Vagina (tissue), 2 donors: ENCODE data around the gene ATP7B.

Source experiments
- CTCF ChIP-seq, 3 experiments: fragments of 450-650 bp in 2 of 3; fragments of 200-600 bp in 1 of 3; sonication (generic) in 1 of 3; IDR thresholded peaks; one replicate each; pipeline ENCODE4 v1.5.1; 2017 to 2019; ENCODE audit warnings: antibody characterized with exemption in 3 of 3, mild to moderate bottlenecking in 2 of 3, moderate library complexity in 2 of 3
- POLR2A ChIP-seq, 2 donors: fragments of 450-650 bp; IDR thresholded peaks; one replicate each; pipeline ENCODE4 v1.6.1; 2017; ENCODE audit warnings: antibody characterized with exemption in 2 of 2, mild to moderate bottlenecking in 2 of 2, moderate library complexity in 2 of 2

- TF ChIP-seq POLR2A (IDR thresholded peaks at IDR 0.05): no peak
- no peak for TF ChIP-seq CTCF (IDR thresholded peaks at IDR 0.05)
These were observed 110.8 kb downstream of the ATP7B start for GRCh38 chr13:51900471-51900870.
